MM.1S (cell line): Measurements from ENCODE around the gene EBF3.

Experiments used
- DNase-seq: peaks from one replicate; pipeline ENCODE4 v3.0.0-alpha.2; 2015
- H2AFZ ChIP-seq: fragments of 300-600 bp; sonication (generic); 2 replicates; pipeline ENCODE4 v1.6.0; 2016; ENCODE audit warnings: antibody characterized with exemption, low read length
- H3F3A ChIP-seq: fragments of 300-600 bp; sonication (generic); 2 replicates; pipeline ENCODE4 v1.6.1; 2016; ENCODE audit warnings: mild to moderate bottlenecking, antibody characterized with exemption, low read length, moderate library complexity, mixed read lengths; ENCODE audit not compliant: insufficient read depth
- H3K27ac ChIP-seq: fragments of 300-600 bp; sonication (generic); 2 replicates; pipeline ENCODE4 v1.5.1; 2016; ENCODE audit warnings: mild to moderate bottlenecking, low read length
- H3K27me3 ChIP-seq: fragments of 300-600 bp; sonication (generic); replicated peaks from 2 replicates; pipeline ENCODE4 v1.6.0; 2016; ENCODE audit warnings: low read length; ENCODE audit not compliant: insufficient read depth
- H3K36me3 ChIP-seq: fragments of 300-600 bp; sonication (generic); replicated peaks from 2 replicates; pipeline ENCODE4 v1.6.1; 2016; ENCODE audit warnings: mild to moderate bottlenecking, low read length, mixed read lengths; ENCODE audit not compliant: insufficient read depth
- H3K4me1 ChIP-seq: fragments of 300-600 bp; sonication (generic); 2 replicates; pipeline ENCODE4 v1.6.1; 2016; ENCODE audit warnings: low read length, mixed read lengths
- H3K4me2 ChIP-seq: fragments of 300-600 bp; sonication (generic); 2 replicates; pipeline ENCODE4 v1.6.0; 2016; ENCODE audit warnings: low read depth, low read length
- H3K4me3 ChIP-seq: fragments of 300-600 bp; sonication (generic); 2 replicates; pipeline ENCODE4 v1.5.1; 2016; ENCODE audit warnings: low read length, mixed read lengths
- H3K79me2 ChIP-seq: fragments of 300-600 bp; sonication (generic); 2 replicates; pipeline ENCODE4 v1.6.1; 2016; ENCODE audit warnings: mixed run types, low read length, mixed read lengths
- H3K9ac ChIP-seq: fragments of 300-600 bp; sonication (generic); 2 replicates; pipeline ENCODE4 v1.6.1; 2016; ENCODE audit warnings: low read length, mixed read lengths
- H3K9me2 ChIP-seq: fragments of 300-600 bp; sonication (generic); replicated peaks from 2 replicates; pipeline ENCODE4 v1.6.1; 2016; ENCODE audit warnings: mild to moderate bottlenecking, low read length, mixed read lengths; ENCODE audit not compliant: insufficient read depth
- H3K9me3 ChIP-seq: fragments of 300-600 bp; sonication (generic); replicated peaks from 2 replicates; pipeline ENCODE4 v1.6.1; 2016; ENCODE audit warnings: mild to moderate bottlenecking, low read length, mixed read lengths; ENCODE audit not compliant: insufficient read depth
- H4K20me1 ChIP-seq: fragments of 300-600 bp; sonication (generic); 2 replicates; pipeline ENCODE4 v1.6.1; 2016; ENCODE audit warnings: mild to moderate bottlenecking, low read length, moderate library complexity, mixed read lengths; ENCODE audit not compliant: insufficient read depth
- EZH2 ChIP-seq: fragments of 300-600 bp; sonication (generic); optimal IDR thresholded peaks from 2 replicates; pipeline ENCODE3; 2017; ENCODE audit warnings: low read depth, mild to moderate bottlenecking, antibody characterized with exemption, low read length, mixed read lengths
- EZH2phosphoT487 ChIP-seq: fragments of 300-600 bp; sonication (generic); IDR thresholded peaks from 2 replicates; pipeline ENCODE4 v1.6.1; 2018; ENCODE audit warnings: antibody characterized with exemption, low read length
- TF ChIP-seq, protein P1 (sequence below): fragments of 300-600 bp; sonication (generic); IDR thresholded peaks from 2 replicates; pipeline ENCODE4 v1.5.1; 2016; ENCODE audit warnings: antibody characterized with exemption, low read length, mixed read lengths

Gene EBF3

DNA sequence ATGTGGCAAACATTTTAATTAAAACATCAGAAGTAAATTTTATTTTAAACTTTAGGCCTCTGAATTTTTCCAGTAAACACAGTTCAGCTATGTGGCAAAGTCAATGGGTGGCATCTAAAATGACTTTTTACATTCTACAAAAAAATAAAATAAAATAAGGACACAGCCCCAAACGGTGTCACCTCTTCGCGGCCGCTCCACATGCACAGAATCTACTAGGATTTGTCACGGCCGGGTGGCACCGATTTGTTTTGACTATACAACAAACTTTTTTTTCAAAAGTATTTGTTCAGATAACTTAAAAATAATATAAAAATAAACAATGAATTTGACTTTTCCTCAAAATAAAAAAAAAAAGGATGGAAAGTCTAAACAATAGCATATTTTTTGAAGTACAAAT is 127.8 kb downstream of the EBF3 start:
- Histone ChIP-seq H3K4me2 (no peak overlapping the region), H2AFZ (no peak overlapping the region), H3K36me3 (no peaks in the 10 kb centered on the region), H3K27me3 (no peaks in the 10 kb centered on the region), H3K9me3 (no peaks in the 10 kb centered on the region), H3K4me3 (no peak overlapping the region), H3K9me2 (no peaks in the 10 kb centered on the region), H4K20me1 (no peaks in the 10 kb centered on the region), H3K27ac (no peak overlapping the region), H3K79me2 (no peaks in the 10 kb centered on the region), H3K4me1 (no peaks in the 10 kb centered on the region), H3F3A (no peaks in the 10 kb centered on the region), H3K9ac (no peak overlapping the region)
- TF ChIP-seq EZH2: no peak
- TF ChIP-seq EZH2phosphoT487: no peak
- no peak for DNase-seq

DNA sequence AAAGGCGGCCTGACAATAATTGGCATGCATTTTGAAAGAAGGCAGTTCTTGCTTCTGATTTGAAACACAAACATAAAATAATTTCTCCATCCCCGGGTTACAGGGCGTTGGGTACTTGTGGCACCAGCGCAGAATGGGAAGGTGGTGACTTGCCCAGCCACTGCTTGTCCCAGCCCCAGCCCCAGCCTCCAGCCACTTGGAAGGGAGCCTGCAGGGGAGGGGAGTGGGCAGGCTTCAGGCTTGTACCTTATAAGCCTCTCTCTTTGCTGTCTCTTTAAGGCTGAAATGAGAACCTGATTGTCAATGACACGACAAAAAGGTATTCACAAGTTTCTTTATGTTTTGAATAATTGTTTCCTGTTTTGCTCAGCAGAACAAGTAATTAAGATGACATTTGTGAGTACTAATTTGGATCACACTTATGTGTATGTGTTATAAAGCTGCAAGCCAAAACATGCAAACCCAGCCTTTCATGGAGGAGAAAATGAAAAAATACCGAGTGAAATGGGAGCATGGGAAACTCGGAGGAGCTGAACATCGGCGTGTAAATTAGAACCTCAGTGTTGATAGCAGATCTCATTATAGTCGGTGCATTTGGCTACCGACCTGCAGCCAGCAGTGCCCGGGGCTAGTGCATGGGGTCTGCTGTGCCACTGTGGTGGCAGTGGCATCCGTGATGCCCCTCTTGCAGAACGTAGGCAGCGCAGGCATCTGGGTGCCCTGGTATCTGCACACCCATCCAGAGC is 129.9 kb downstream of the EBF3 start:
- Histone ChIP-seq H3K9ac (no peak overlapping the region), H3K9me3 (no peaks in the 10 kb centered on the region), H3K4me3 (no peak overlapping the region), H3K36me3 (no peaks in the 10 kb centered on the region), H4K20me1 (no peaks in the 10 kb centered on the region), H3K27me3 (no peaks in the 10 kb centered on the region), H3K4me2 (no peak overlapping the region), H2AFZ (no peak overlapping the region), H3F3A (no peaks in the 10 kb centered on the region), H3K79me2 (no peaks in the 10 kb centered on the region), H3K4me1 (no peaks in the 10 kb centered on the region), H3K27ac (no peak overlapping the region), H3K9me2 (no peaks in the 10 kb centered on the region)
- DNase-seq: no peak
- TF ChIP-seq, protein P1, sequence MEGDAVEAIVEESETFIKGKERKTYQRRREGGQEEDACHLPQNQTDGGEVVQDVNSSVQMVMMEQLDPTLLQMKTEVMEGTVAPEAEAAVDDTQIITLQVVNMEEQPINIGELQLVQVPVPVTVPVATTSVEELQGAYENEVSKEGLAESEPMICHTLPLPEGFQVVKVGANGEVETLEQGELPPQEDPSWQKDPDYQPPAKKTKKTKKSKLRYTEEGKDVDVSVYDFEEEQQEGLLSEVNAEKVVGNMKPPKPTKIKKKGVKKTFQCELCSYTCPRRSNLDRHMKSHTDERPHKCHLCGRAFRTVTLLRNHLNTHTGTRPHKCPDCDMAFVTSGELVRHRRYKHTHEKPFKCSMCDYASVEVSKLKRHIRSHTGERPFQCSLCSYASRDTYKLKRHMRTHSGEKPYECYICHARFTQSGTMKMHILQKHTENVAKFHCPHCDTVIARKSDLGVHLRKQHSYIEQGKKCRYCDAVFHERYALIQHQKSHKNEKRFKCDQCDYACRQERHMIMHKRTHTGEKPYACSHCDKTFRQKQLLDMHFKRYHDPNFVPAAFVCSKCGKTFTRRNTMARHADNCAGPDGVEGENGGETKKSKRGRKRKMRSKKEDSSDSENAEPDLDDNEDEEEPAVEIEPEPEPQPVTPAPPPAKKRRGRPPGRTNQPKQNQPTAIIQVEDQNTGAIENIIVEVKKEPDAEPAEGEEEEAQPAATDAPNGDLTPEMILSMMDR: no peak
- TF ChIP-seq EZH2phosphoT487 (no peak), EZH2 (no peak)

DNA sequence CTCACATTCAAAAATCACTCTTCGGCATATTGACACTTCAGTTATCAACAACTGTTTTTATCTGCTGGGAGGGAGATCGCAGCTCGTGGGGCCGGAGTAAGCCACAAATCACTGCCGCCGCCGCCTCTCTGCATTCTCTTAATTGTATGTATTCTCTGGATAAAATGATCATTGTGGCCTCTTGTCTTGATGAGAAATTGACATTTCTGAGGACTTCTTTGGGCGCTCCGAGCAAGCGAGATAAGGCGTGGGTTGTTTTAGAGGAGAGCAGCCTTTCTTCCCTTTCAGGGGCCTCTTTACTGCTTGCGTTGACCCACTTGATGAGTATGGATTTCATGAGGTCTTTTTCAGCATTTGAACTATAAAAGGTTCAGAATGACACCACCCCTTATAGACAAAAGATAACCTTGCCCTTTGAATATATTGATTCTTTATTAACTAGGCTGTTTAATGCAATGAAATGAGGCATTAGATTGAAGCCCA is 130.6 kb downstream of the EBF3 start:
- Histone ChIP-seq H3K4me3 (no peak overlapping the region), H3K27me3 (no peaks in the 10 kb centered on the region), H3K9ac (no peak overlapping the region), H3K4me1 (no peaks in the 10 kb centered on the region), H3K79me2 (no peaks in the 10 kb centered on the region), H3F3A (no peaks in the 10 kb centered on the region), H3K9me2 (no peaks in the 10 kb centered on the region), H2AFZ (no peak overlapping the region), H3K27ac (no peak overlapping the region), H3K36me3 (no peaks in the 10 kb centered on the region), H4K20me1 (no peaks in the 10 kb centered on the region), H3K9me3 (no peaks in the 10 kb centered on the region), H3K4me2 (no peak overlapping the region)
- no peak for TF ChIP-seq EZH2
- TF ChIP-seq, protein P1: no peak
- TF ChIP-seq EZH2phosphoT487: no peak
- DNase-seq: no peak
